IMR-90 (cell line): ENCODE measurements around the gene EXOC6B. TPM values are rescaled to one million over a fixed set of nuclear protein-coding genes. Genes with fewer than 3 reads are reported as not detected.

Source experiments
- ATAC-seq: fragments of 200-7000 bp; cut with Tn5 transposase; 2 replicates; pipeline ENCODE4 v1.9.1; 2020; ENCODE audit warnings: low read depth, mild to moderate bottlenecking, moderate library complexity
- BruUV-seq: library from RNA; stranded (reverse); fragments of 400-500 nt; replicated peaks from 2 replicates; lab custom pipeline; 2021; lab: Mats Ljungman, UMichigan
- CTCF ChIA-PET: fragments of 300-600 bp; formaldehyde crosslinking; extraction: SDS; loops from one replicate; lab custom pipeline; 2021; ENCODE audit warnings: antibody characterized with exemption; lab: Yijun Ruan, JAX
- POLR2A ChIA-PET: fragments of 300-600 bp; sonication (Branson Sonifier 250); formaldehyde crosslinking; loops from one replicate; lab custom pipeline; 2022; ENCODE audit warnings: antibody characterized with exemption; ENCODE audit not compliant: unreplicated experiment; lab: Charles Lee
- DNase-seq: peaks from one replicate; pipeline ENCODE4 v3.0.0; 2013
- H2AFZ ChIP-seq: replicated peaks from 2 replicates; pipeline ENCODE3; 2013; ENCODE audit warnings: low read length, mild to moderate bottlenecking; ENCODE audit not compliant: poor library complexity
- H2AK5ac ChIP-seq: 2 replicates; pipeline ENCODE4 v1.6.1; 2013; ENCODE audit warnings: low read depth, low read length, inconsistent platforms
- H2AK9ac ChIP-seq: replicated peaks from 2 replicates; pipeline ENCODE3; 2013; ENCODE audit warnings: mild to moderate bottlenecking, low read depth, low read length, moderate library complexity; ENCODE audit not compliant: poor library complexity
- H2BK120ac ChIP-seq: 2 replicates; pipeline ENCODE4 v1.6.1; 2013; ENCODE audit warnings: low read depth, low read length, inconsistent platforms
- H2BK15ac ChIP-seq: 3 replicates; pipeline ENCODE4 v1.6.1; 2013; ENCODE audit warnings: low read depth, low read length, inconsistent platforms
- H2BK20ac ChIP-seq: 2 replicates; pipeline ENCODE4 v1.6.1; 2013; ENCODE audit warnings: low read depth, mild to moderate bottlenecking, inconsistent platforms, low read length, moderate library complexity
- H2BK5ac ChIP-seq: 2 replicates; pipeline ENCODE4 v1.6.1; 2013; ENCODE audit warnings: mild to moderate bottlenecking, low read depth, low read length, inconsistent platforms; ENCODE audit not compliant: poor library complexity, severe bottlenecking
- H3K14ac ChIP-seq: replicated peaks from 2 replicates; pipeline ENCODE4 v1.6.1; 2013; ENCODE audit warnings: low read depth, low read length, inconsistent platforms
- H3K18ac ChIP-seq: 2 replicates; pipeline ENCODE4 v1.6.1; 2013; ENCODE audit warnings: low read depth, low read length, control low read depth
- H3K23ac ChIP-seq: 2 replicates; pipeline ENCODE4 v1.6.1; 2013; ENCODE audit warnings: low read depth, low read length, inconsistent platforms
- H3K27ac ChIP-seq: 2 replicates; pipeline ENCODE4 v1.5.1; 2013; ENCODE audit warnings: mild to moderate bottlenecking, control low read depth, low read length; ENCODE audit not compliant: insufficient read depth
- H3K27me3 ChIP-seq: 2 replicates; pipeline ENCODE4 v1.6.1; 2013; ENCODE audit warnings: low read length; ENCODE audit not compliant: control insufficient read depth, insufficient read depth
- H3K36me3 ChIP-seq: 2 replicates; pipeline ENCODE4 v1.6.1; 2013; ENCODE audit warnings: low read length, mixed read lengths; ENCODE audit not compliant: control insufficient read depth, insufficient read depth
- H3K4ac ChIP-seq: 2 replicates; pipeline ENCODE4 v1.6.1; 2013; ENCODE audit warnings: low read depth, low read length, inconsistent platforms
- H3K4me1 ChIP-seq: 2 replicates; pipeline ENCODE4 v1.6.1; 2013; ENCODE audit warnings: low read length, mixed read lengths; ENCODE audit not compliant: control insufficient read depth, insufficient read depth
- H3K4me2 ChIP-seq: 2 replicates; pipeline ENCODE4 v1.6.1; 2013; ENCODE audit warnings: low read depth, mild to moderate bottlenecking, control low read depth, low read length, moderate library complexity
- H3K4me3 ChIP-seq: 2 replicates; pipeline ENCODE4 v1.5.1; 2013; ENCODE audit warnings: low read depth, mild to moderate bottlenecking, control low read depth, low read length, moderate library complexity; ENCODE audit not compliant: insufficient read depth
- H3K56ac ChIP-seq: 2 replicates; pipeline ENCODE4 v1.6.1; 2013; ENCODE audit warnings: low read length, inconsistent platforms; ENCODE audit not compliant: insufficient read depth; ENCODE audit errors: extremely low read depth
- H3K79me1 ChIP-seq, 2 experiments: 2 replicates each; pipeline ENCODE4 v1.6.1; 2013; ENCODE audit warnings: low read length in 2 of 2, inconsistent platforms in 1 of 2, low read depth in 1 of 2
- H3K9ac ChIP-seq: 2 replicates; pipeline ENCODE4 v1.6.1; 2013; ENCODE audit warnings: low read depth, low read length, control low read depth
- H3K9me1 ChIP-seq: 2 replicates; pipeline ENCODE4 v1.6.1; 2013; ENCODE audit warnings: low read length, inconsistent platforms; ENCODE audit not compliant: insufficient read depth
- H3K9me3 ChIP-seq: 2 replicates; pipeline ENCODE4 v1.6.1; 2013; ENCODE audit warnings: low read length; ENCODE audit not compliant: control insufficient read depth, insufficient read depth
- H4K20me1 ChIP-seq: 2 replicates; pipeline ENCODE4 v1.6.1; 2013; ENCODE audit warnings: low read length, inconsistent platforms; ENCODE audit not compliant: insufficient read depth
- H4K5ac ChIP-seq: 2 replicates; pipeline ENCODE4 v1.6.1; 2013; ENCODE audit warnings: mild to moderate bottlenecking, low read depth, low read length, control low read depth
- H4K8ac ChIP-seq, 2 experiments: 2 replicates each; pipeline ENCODE4 v1.6.1; 2013; ENCODE audit warnings: low read depth in 2 of 2, low read length in 2 of 2, control low read depth in 1 of 2, inconsistent platforms in 1 of 2
- H4K91ac ChIP-seq: 2 replicates; pipeline ENCODE4 v1.6.1; 2013; ENCODE audit warnings: low read depth, low read length, inconsistent platforms; ENCODE audit not compliant: insufficient read depth
- CEBPB ChIP-seq: IDR thresholded peaks from 2 replicates; pipeline ENCODE4 v1.6.1; 2012; ENCODE audit warnings: low read depth, low read length, improper control_type of control experiment
- SMC3 ChIP-seq: fragments of 150-350 bp; IDR thresholded peaks from 2 replicates; pipeline ENCODE4 v1.6.1; 2016; ENCODE audit warnings: low read depth, mild to moderate bottlenecking, antibody characterized with exemption, low read length, moderate library complexity
- WGBS, 2 experiments: methylation state at CpG; one replicate each; pipeline versions ENCODE4 v1.1.5 to v1.1.7; 2013; ENCODE audit warnings: missing lambda C conversion rate in 2 of 2; ENCODE audit not compliant: insufficient read length in 1 of 2; ENCODE audit errors: extremely low coverage in 2 of 2; 5-methylcytosine and 5-hydroxymethylcytosine counted together
- dilution Hi-C: fragments of 300-500 bp; cut with HindIII; formaldehyde crosslinking; loops from one replicate; pipeline ENCODE4 v1.14.3; 2018; ENCODE audit warnings: low sequenced_read_pairs; ENCODE audit not compliant: unreplicated experiment
- in situ Hi-C: fragments of 300-500 bp; cut with MboI; formaldehyde crosslinking; loops from 3 replicates; pipeline ENCODE4 v1.14.3; 2019; ENCODE audit warnings: low sequenced_read_pairs, inconsistent platforms, mixed read lengths
- intact Hi-C: fragments of 100-400 bp; cut with micrococcal nuclease; formaldehyde crosslinking; loops from 2 replicates; pipeline ENCODE4 v1.10.0; 2022
- polyA plus RNA-seq, 3 experiments: library from polyadenylated mRNA; depleted of rRNA; stranded (reverse); fragments of >200 nt; gene quantifications; 2 replicates each; pipeline ENCODE4 v1.2.3, GENCODE V29; 2012; ENCODE audit warnings: low replicate concordance in 1 of 3
- total RNA-seq: library from RNA; depleted of rRNA; stranded (reverse); fragments of >200 nt; gene quantifications from 2 replicates; pipeline ENCODE4 v1.2.3, GENCODE V29; 2012

Gene EXOC6B
- total and polyA plus RNA-seq, 2 of the 4 experiments (the other 2 are of a cell fraction), result 10.2 to 29.4 TPM

DNA sequence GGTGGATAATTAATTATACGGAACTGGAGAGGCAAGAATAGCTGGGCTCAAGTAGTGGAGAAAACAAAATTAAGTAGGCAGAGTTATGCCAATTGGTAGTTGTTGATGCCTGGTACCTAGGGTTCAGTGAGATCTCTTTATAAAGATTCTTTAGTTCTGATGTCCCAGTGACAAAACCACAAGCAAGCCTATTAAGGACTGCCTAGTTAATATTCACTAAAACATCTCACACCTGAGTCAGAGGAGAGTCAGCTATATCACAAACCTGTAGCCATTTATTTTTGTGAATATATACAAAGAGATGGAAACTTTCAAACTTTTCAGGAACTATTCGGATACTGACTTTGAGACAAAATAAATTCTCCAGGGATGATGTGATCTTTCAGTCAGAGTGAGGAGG lies 464.3 kb downstream of the EXOC6B start:
- no peak overlapping the region for H2AK5ac ChIP-seq
- no TSS peak for BruUV-seq
- DNase-seq (no peak), ATAC-seq (no peak)
- intact Hi-C loops (no loop called here), in situ Hi-C loops (no loop called here), dilution Hi-C loops (no loop called here)
- no peaks in the 10 kb centered on the region for H3K27me3 ChIP-seq
- H3K79me1 ChIP-seq, result no peaks in the 10 kb centered on the region
- H3K56ac ChIP-seq, result no peak overlapping the region
- no peak overlapping the region for H3K18ac ChIP-seq
- no peak overlapping the region for H2BK15ac ChIP-seq
- no peak overlapping the region for H3K9ac ChIP-seq
- H4K5ac ChIP-seq, result no peak overlapping the region
- ChIA-PET CTCF (interaction anchor here (0.5 kb wide), 1 partner anchor 211 kb away, joined by 4 read pairs; no protein-coding TSS in a partner anchor), POLR2A (no interaction called here)
- H4K8ac ChIP-seq, result no peak overlapping the region
- no peak overlapping the region for H2AK9ac ChIP-seq
- H3K4me1 ChIP-seq, result no peaks in the 10 kb centered on the region
- TF ChIP-seq CEBPB, result no peak
- TF ChIP-seq SMC3, result no peak
- H3K9me3 ChIP-seq, result no peaks in the 10 kb centered on the region
- no peak overlapping the region for H3K27ac ChIP-seq
- H3K23ac ChIP-seq, result no peak overlapping the region
- WGBS, 2 experiments, result no CpG with 5 or more reads among the region's 2 CpGs
- H2BK20ac ChIP-seq, result no peak overlapping the region
- no peaks in the 10 kb centered on the region for H4K20me1 ChIP-seq
- H3K14ac ChIP-seq, result no peak overlapping the region
- no peak overlapping the region for H3K4ac ChIP-seq
- no peak overlapping the region for H4K91ac ChIP-seq
- no peaks in the 10 kb centered on the region for H3K9me1 ChIP-seq
- no peak overlapping the region for H2BK120ac ChIP-seq
- no peak overlapping the region for H3K4me3 ChIP-seq
- H3K36me3 ChIP-seq, result no peaks in the 10 kb centered on the region
- H3K4me2 ChIP-seq, result no peak overlapping the region
- H2AFZ ChIP-seq, result no peak overlapping the region
- no peak overlapping the region for H2BK5ac ChIP-seq
